PC-9 (cell line): ENCODE data around the gene MYO5C.

Experiments used
- CTCF ChIP-seq: fragments of 200-600 bp; sonication (generic); conservative IDR thresholded peaks from 2 replicates; pipeline ENCODE4 v1.6.1; 2017; ENCODE audit warnings: mixed run types, antibody characterized with exemption, mild to moderate bottlenecking, moderate library complexity
- EZH2 ChIP-seq: fragments of 200-600 bp; sonication (generic); IDR thresholded peaks from 2 replicates; pipeline ENCODE4 v1.8.0; 2017; ENCODE audit warnings: antibody characterized with exemption, low read depth

GRCh38 chr15:52240166-52240565 is 55.4 kb downstream of the MYO5C start:
- TF ChIP-seq CTCF = no peak
- no peak for TF ChIP-seq EZH2
